ENCODE results near the gene GALNT7.
"Not testable (repeated sequence)": the region's sequence is repeated elsewhere in the genome, so short reads cannot be mapped to it uniquely, and the experiment has no call there.

GALNT7 gene

DNA sequence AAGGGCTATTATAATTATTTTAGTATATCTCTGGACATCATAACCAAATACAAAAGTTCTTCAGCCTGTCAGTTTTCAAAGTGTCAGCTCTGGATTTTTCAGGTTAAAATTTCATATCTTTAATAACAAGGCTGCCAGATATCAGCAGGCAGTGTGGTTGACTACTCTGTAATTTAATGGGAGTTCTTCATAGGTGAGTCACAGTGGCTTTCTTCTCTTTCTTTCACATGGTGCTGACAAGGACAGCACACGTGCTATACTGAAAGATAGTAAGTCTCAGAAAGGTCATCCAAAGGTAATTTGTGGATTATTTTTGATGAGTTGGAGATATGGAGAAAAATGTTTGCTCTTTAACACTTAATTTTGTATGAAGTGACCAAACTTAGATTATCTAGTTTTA is 43.2 kb downstream of the GALNT7 start:
- Histone ChIP-seq H3K27me3 (no peaks in the 10 kb centered on the region), H4K20me1 (peaks cover 100% of the 10 kb centered on the region), H3K36me3 (peaks cover 37% of the 10 kb centered on the region), H3K4me2 (no peak overlapping the region), H3K4me1 (0 out of 2 replicates have a peak, but pooled peaks cover 8% of the 10 kb centered on the region), H3K9me3 (peaks cover 16% of the 10 kb centered on the region; the same call in 1 of the 2 replicates), H3K9ac (no peak overlapping the region), H3K4me3 (no peak overlapping the region), H3K27ac (no peak overlapping the region)
- no peak for TF ChIP-seq Cebpa-rat (IDR thresholded peaks at IDR 0.05)

DNA sequence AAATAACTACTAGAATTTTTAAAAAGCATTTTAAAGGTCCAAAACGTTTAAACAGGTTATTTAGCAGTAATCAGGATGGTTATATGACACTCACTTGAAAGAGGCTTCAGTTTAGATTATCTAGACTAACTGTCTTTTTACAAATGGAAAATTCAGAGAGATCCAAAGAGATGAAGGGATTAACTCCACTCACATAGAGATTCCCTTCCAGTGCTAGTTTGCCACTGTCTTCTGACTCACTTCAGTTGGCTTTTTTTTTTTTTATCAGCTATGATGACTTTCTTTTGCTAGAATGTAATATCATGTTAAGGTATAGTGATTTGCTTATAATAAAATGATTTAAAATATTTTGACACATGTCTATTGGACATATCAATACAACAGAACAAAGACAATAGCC is 43.8 kb downstream of the GALNT7 start:
- Histone ChIP-seq H3K9me3 (peaks cover 14% of the 10 kb centered on the region; the same call in 1 of the 2 replicates), H3K36me3 (peaks cover 35% of the 10 kb centered on the region), H3K4me3 (no peak overlapping the region), H3K4me1 (0 out of 2 replicates have a peak, but pooled peaks cover 8% of the 10 kb centered on the region), H3K27ac (no peak overlapping the region), H4K20me1 (peaks cover 100% of the 10 kb centered on the region), H3K4me2 (no peak overlapping the region), H3K9ac (no peak overlapping the region), H3K27me3 (no peaks in the 10 kb centered on the region)
- TF ChIP-seq Cebpa-rat (IDR thresholded peaks at IDR 0.05) = no peak

DNA sequence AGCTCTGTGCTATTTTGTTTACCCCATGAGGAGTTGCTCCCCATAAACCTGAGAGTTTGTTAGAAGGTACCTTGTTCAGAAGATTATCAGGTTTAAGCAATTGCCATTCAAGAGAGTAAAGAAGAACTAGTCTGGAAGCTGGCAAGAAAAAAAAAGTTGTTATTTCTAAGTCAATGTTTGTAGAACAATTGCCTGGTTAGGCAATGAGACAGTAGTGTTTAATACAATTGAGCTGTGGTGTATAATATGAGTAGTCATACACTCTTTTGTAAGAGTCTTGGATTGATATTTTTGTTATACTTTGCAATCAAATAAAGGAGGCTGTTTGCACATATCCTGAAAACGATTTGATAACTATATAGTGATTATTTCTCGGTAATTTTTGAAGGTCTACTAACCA is 44.7 kb downstream of the GALNT7 start:
- 0 out of 2 replicates have a peak, but pooled peaks cover 8% of the 10 kb centered on the region for H3K4me1 ChIP-seq
- H4K20me1 ChIP-seq = peaks cover 100% of the 10 kb centered on the region
- H3K9ac ChIP-seq = no peak overlapping the region
- H3K9me3 ChIP-seq = peaks cover 14% of the 10 kb centered on the region; the same call in 1 of the 2 replicates
- H3K36me3 ChIP-seq = peaks cover 34% of the 10 kb centered on the region
- no peak overlapping the region for H3K4me3 ChIP-seq
- no peak overlapping the region for H3K27ac ChIP-seq
- no peak for TF ChIP-seq Cebpa-rat (IDR thresholded peaks at IDR 0.05)
- H3K4me2 ChIP-seq = no peak overlapping the region
- no peaks in the 10 kb centered on the region for H3K27me3 ChIP-seq

DNA sequence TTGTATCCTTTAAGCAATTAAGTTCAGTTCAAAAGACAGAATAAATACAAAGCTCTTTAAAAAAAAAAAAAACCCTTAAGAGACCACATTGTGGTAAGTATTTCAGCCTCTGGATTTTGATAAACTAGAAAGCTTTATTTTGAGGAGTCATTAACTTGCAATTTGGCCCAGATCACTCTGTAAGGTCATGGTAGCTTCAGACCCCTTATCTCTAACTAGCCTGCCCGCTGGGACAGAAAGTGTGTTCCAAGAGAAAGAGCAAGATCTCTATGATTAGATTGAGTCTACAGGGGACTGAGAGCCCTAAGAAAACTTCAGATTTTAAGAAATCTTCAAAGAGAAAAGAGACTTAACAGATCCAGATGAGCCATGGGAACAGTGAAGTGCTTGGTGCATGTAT is 45.6 kb downstream of the GALNT7 start:
- no peak overlapping the region for H3K4me3 ChIP-seq
- H4K20me1 ChIP-seq = peaks cover 100% of the 10 kb centered on the region
- H3K27ac ChIP-seq = no peak overlapping the region
- peaks cover 29% of the 10 kb centered on the region for H3K36me3 ChIP-seq
- no peak for TF ChIP-seq Cebpa-rat (IDR thresholded peaks at IDR 0.05)
- H3K4me2 ChIP-seq = no peak overlapping the region
- no peaks in the 10 kb centered on the region for H3K27me3 ChIP-seq
- H3K4me1 ChIP-seq = 0 out of 2 replicates have a peak, but pooled peaks cover 8% of the 10 kb centered on the region
- H3K9me3 ChIP-seq = peaks cover 19% of the 10 kb centered on the region
- H3K9ac ChIP-seq = no peak overlapping the region

DNA sequence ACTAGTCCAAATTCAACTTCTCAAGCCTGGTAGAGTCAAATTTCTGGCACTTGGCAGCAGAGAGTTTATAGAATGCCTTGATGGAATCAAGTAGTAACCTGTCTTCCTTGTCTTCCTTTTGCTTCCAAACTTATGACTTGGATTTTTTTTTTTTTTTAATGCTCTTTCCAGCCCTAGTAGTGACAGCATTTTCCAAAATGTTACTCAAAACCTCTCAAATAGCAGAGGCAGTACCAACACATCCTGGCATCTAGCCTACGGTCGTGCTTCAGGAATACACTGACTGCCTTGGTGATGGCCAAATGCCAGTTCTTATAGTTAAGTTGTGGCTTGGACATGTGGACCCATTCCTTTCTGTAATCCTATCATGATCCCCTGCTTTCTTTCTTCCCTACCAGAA is 46.0 kb downstream of the GALNT7 start:
- no peak overlapping the region for H3K4me2 ChIP-seq
- H3K9ac ChIP-seq = no peak overlapping the region
- H3K4me1 ChIP-seq = 0 out of 2 replicates have a peak, but pooled peaks cover 8% of the 10 kb centered on the region
- H3K27ac ChIP-seq = no peak overlapping the region
- H3K9me3 ChIP-seq = peaks cover 19% of the 10 kb centered on the region
- H3K36me3 ChIP-seq = peaks cover 26% of the 10 kb centered on the region
- no peaks in the 10 kb centered on the region for H3K27me3 ChIP-seq
- peaks cover 100% of the 10 kb centered on the region for H4K20me1 ChIP-seq
- no peak overlapping the region for H3K4me3 ChIP-seq
- no peak for TF ChIP-seq Cebpa-rat (IDR thresholded peaks at IDR 0.05)

DNA sequence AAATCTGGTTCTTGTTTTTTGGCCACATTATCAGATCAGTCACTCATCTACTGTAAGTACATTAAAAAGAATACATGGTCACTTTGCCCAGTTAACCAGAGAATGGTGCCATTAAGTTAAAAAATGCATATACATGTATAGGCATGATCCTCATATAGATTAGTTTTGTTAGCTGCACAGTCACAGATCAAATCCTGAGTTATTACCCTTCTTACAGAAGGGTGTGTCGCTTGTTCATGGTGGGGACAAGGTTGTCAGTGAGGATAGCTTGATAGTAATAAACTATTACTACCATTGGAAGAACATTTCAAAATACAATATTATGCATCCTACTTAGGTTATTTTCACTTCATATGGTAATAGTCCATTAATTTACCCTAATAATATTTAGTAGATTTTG is 48.5 kb downstream of the GALNT7 start:
- Histone ChIP-seq H3K4me3 (no peak overlapping the region), H3K9ac (no peak overlapping the region), H3K27me3 (no peaks in the 10 kb centered on the region), H3K9me3 (peaks cover 18% of the 10 kb centered on the region), H3K36me3 (peaks cover 19% of the 10 kb centered on the region), H3K4me2 (no peak overlapping the region), H3K4me1 (0 out of 2 replicates have a peak, but pooled peaks cover 8% of the 10 kb centered on the region), H3K27ac (no peak overlapping the region), H4K20me1 (peaks cover 91% of the 10 kb centered on the region)
- no peak for TF ChIP-seq Cebpa-rat (IDR thresholded peaks at IDR 0.05)

DNA sequence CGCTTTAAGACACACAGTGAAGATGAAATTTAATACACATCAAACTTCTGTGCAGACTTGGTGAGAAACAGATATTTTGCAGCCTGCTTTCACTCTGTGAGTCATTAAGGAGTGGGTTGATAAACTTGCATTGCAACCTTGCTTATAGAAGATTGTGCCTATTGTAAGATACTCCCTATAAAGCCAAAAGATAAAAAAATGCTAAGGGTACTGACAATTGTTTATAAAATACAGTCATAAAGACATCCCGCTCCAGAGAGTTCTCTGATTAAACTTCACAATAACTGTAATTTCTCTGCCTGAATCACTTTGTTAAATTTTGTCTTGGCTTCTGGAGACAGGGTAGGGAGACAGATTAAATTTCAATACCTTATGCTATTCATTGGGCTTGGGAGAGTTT is 49.1 kb downstream of the GALNT7 start:
- peaks cover 23% of the 10 kb centered on the region for H3K36me3 ChIP-seq
- H3K27ac ChIP-seq = no peak overlapping the region
- no peaks in the 10 kb centered on the region for H3K27me3 ChIP-seq
- H3K4me3 ChIP-seq = no peak overlapping the region
- peaks cover 91% of the 10 kb centered on the region for H4K20me1 ChIP-seq
- no peak overlapping the region for H3K4me2 ChIP-seq
- TF ChIP-seq Cebpa-rat (IDR thresholded peaks at IDR 0.05) = no peak
- H3K9me3 ChIP-seq = peaks cover 18% of the 10 kb centered on the region
- no peak overlapping the region for H3K9ac ChIP-seq
- H3K4me1 ChIP-seq = 0 out of 2 replicates have a peak, but pooled peaks cover 8% of the 10 kb centered on the region

DNA sequence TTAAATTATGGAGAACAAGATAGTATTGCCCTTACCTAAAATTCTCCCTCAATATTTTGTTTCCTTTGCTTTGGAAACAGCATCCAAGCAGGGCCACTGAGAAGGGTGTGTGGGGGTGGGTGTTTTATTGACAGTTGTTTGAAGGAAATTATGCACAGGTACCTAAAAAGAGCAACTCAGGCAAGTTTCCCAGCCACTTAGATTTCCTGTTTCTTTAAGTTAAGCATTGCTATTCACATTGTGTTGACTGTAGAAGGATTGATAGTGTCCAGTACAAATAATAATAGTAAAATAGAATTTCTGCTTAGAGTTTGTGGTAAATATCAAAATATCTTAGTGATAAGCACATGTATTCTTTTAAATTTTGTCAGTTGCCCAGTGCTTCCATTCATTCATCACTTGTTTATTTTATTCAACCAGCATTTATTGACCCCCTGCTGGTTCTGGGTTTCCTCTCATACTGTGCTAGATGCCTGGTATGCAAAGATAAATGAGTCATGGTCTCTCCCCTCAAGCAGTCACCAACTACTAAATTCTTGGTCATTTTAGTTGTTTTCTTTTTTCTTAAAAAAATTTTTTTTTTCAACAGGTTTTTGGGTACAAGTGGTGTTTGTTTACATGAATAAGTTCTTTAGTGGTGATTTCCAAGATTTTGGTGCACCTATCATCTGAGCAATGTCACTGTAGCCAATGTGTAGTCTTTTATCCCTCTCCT is 50.0 kb downstream of the GALNT7 start:
- TF ChIP-seq Cebpa-rat (IDR thresholded peaks at IDR 0.05) = no peak
- Histone ChIP-seq H3K4me2 (no peak overlapping the region), H3K4me1 (0 out of 2 replicates have a peak, but pooled peaks cover 8% of the 10 kb centered on the region), H4K20me1 (peaks cover 91% of the 10 kb centered on the region), H3K4me3 (no peak overlapping the region), H3K27me3 (no peaks in the 10 kb centered on the region), H3K36me3 (peaks cover 23% of the 10 kb centered on the region), H3K27ac (no peak overlapping the region), H3K9me3 (peaks cover 18% of the 10 kb centered on the region), H3K9ac (no peak overlapping the region)

DNA sequence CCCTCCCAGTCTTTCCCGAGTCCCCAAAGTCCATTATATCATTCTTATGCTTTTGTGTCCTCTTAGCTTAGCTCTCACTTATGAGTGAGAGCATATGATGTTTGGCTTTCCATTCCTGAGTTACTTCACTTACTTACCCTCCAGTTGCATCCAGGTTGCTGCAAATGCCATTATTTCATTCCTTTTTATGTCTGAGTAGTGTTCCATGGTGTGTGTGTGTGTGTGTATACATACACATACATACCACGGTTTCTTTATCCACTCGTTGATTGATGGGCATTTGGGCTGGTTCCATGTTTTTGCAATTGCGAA is 50.5 kb downstream of the GALNT7 start:
- H3K36me3 ChIP-seq = peaks cover 23% of the 10 kb centered on the region
- H3K9me3 ChIP-seq = peaks cover 18% of the 10 kb centered on the region
- H3K27ac ChIP-seq, H3K27me3 ChIP-seq, H3K4me1 ChIP-seq, H3K4me3 ChIP-seq, H3K4me2 ChIP-seq, H3K9ac ChIP-seq: not testable (repeated sequence)
- peaks cover 91% of the 10 kb centered on the region for H4K20me1 ChIP-seq

DNA sequence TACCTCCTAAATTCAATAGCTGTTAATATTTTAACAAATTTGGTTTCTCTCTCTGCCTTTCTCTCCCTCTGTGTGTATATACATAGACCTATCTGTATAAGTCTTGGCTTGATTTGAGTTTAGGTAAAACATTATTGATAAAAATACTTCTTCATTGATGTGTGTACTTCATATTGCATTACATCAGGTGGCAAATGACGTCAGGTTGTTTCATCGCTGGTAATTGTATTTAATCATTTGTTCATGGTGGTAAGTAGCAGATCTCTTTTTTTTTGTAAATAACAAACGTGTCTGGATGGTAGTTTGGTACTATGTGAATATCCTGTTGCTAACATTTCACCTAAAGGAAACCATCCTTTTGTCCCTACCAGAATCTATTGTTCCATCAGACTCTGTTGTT is 55.1 kb downstream of the GALNT7 start:
- Histone ChIP-seq H3K27ac (no peak overlapping the region), H3K27me3 (no peaks in the 10 kb centered on the region), H3K4me1 (no peaks in the 10 kb centered on the region), H3K4me3 (no peak overlapping the region), H4K20me1 (peaks cover 91% of the 10 kb centered on the region), H3K9me3 (peaks cover 12% of the 10 kb centered on the region), H3K4me2 (no peak overlapping the region), H3K9ac (no peak overlapping the region), H3K36me3 (peaks cover 27% of the 10 kb centered on the region)
- TF ChIP-seq Cebpa-rat (IDR thresholded peaks at IDR 0.05) = no peak
